OCI-LY3 (cell line): Measurements from ENCODE around the gene WWC1.

Experiments
- H2AFZ ChIP-seq: fragments of 200-600, 300-600 bp; shearing (Covaris generic); 2 replicates; pipeline ENCODE4 v1.6.0; 2014; ENCODE audit warnings: antibody characterized with exemption, low read depth, low read length
- H3K27ac ChIP-seq: fragments of 200-600, 300-600 bp; sonication (generic); 2 replicates; pipeline ENCODE4 v1.5.1; 2014; ENCODE audit warnings: mild to moderate bottlenecking, low read length, moderate library complexity, mixed read lengths
- H3K27me3 ChIP-seq: fragments of 200-600, 300-600 bp; sonication (generic); 2 replicates; pipeline ENCODE4 v1.6.1; 2014; ENCODE audit warnings: low read depth, low read length, mixed read lengths
- H3K36me3 ChIP-seq: fragments of 200-600, 300-600 bp; sonication (generic); replicated peaks from 2 replicates; pipeline ENCODE3; 2014; ENCODE audit warnings: low read depth, low read length, mixed read lengths
- H3K4me1 ChIP-seq: fragments of 300-600, 200-600 bp; sonication (generic); 2 replicates; pipeline ENCODE4 v1.6.1; 2014; ENCODE audit warnings: low read length, mixed read lengths
- H3K4me2 ChIP-seq: fragments of 200-600, 300-600 bp; sonication (generic); 2 replicates; pipeline ENCODE4 v1.6.1; 2014; ENCODE audit warnings: low read length, mixed read lengths
- H3K4me3 ChIP-seq: fragments of 300-600, 200-600 bp; sonication (generic); 2 replicates; pipeline ENCODE4 v1.5.1; 2014; ENCODE audit warnings: antibody characterized with exemption, mild to moderate bottlenecking, low read length, moderate library complexity
- H3K79me2 ChIP-seq: fragments of 300-600, 200-600 bp; shearing (Covaris generic); 2 replicates; pipeline ENCODE4 v1.6.1; 2014; ENCODE audit warnings: mild to moderate bottlenecking, low read length, mixed read lengths
- H3K9ac ChIP-seq: fragments of 300-600, 200-600 bp; shearing (Covaris generic); 2 replicates; pipeline ENCODE4 v1.6.0; 2014; ENCODE audit warnings: mild to moderate bottlenecking, low read length, moderate library complexity
- H3K9me3 ChIP-seq: fragments of 200-600, 300-600 bp; shearing (Covaris generic); 2 replicates; pipeline ENCODE4 v1.6.1; 2014; ENCODE audit warnings: low read length, mixed read lengths; ENCODE audit not compliant: insufficient read depth
- H4K20me1 ChIP-seq: fragments of 200-600, 300-600 bp; sonication (generic); 2 replicates; pipeline ENCODE4 v1.6.1; 2016; ENCODE audit warnings: low read length, mixed read lengths; ENCODE audit not compliant: insufficient read depth
- EZH2phosphoT487 ChIP-seq: fragments of 200-600 bp; shearing (Covaris generic); IDR thresholded peaks from 2 replicates; pipeline ENCODE4 v1.6.1; 2018; ENCODE audit warnings: antibody characterized with exemption, mixed run types, low read depth
- TF ChIP-seq, protein P1 (sequence below): fragments of 200-600, 300-600 bp; sonication (generic); IDR thresholded peaks from 2 replicates; pipeline ENCODE4 v1.5.1; 2014; ENCODE audit warnings: antibody characterized with exemption, low read length, low read depth

Gene WWC1

DNA sequence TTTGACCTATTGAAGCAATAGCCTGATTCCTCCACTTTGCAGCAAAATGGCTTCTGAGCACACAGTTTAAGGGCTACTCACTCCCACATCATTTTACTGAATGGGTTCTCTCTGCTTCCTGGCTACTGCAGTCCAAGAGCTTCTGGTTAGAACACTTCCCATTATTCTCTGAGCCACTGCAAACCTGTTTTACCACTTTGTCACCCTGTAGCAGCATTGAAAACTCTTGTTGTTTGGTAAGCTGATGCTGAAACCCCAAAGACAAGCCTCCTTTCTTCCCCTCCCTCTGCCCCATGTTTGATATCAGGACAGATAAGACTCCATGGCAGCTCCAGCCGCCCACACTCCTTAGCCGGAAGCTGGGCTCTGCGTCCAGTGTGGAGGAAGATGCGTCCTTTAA is 110.4 kb downstream of the WWC1 start:
- Histone ChIP-seq H3K4me1 (no peaks in the 10 kb centered on the region), H3K27ac (no peak overlapping the region), H4K20me1 (no peaks in the 10 kb centered on the region), H2AFZ (no peak overlapping the region), H3K4me3 (no peak overlapping the region), H3K36me3 (no peaks in the 10 kb centered on the region), H3K27me3 (no peaks in the 10 kb centered on the region), H3K79me2 (no peaks in the 10 kb centered on the region), H3K4me2 (no peak overlapping the region), H3K9me3 (no peaks in the 10 kb centered on the region), H3K9ac (no peak overlapping the region)
- TF ChIP-seq EZH2phosphoT487 = no peak
- TF ChIP-seq, protein P1, sequence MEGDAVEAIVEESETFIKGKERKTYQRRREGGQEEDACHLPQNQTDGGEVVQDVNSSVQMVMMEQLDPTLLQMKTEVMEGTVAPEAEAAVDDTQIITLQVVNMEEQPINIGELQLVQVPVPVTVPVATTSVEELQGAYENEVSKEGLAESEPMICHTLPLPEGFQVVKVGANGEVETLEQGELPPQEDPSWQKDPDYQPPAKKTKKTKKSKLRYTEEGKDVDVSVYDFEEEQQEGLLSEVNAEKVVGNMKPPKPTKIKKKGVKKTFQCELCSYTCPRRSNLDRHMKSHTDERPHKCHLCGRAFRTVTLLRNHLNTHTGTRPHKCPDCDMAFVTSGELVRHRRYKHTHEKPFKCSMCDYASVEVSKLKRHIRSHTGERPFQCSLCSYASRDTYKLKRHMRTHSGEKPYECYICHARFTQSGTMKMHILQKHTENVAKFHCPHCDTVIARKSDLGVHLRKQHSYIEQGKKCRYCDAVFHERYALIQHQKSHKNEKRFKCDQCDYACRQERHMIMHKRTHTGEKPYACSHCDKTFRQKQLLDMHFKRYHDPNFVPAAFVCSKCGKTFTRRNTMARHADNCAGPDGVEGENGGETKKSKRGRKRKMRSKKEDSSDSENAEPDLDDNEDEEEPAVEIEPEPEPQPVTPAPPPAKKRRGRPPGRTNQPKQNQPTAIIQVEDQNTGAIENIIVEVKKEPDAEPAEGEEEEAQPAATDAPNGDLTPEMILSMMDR = no peak

DNA sequence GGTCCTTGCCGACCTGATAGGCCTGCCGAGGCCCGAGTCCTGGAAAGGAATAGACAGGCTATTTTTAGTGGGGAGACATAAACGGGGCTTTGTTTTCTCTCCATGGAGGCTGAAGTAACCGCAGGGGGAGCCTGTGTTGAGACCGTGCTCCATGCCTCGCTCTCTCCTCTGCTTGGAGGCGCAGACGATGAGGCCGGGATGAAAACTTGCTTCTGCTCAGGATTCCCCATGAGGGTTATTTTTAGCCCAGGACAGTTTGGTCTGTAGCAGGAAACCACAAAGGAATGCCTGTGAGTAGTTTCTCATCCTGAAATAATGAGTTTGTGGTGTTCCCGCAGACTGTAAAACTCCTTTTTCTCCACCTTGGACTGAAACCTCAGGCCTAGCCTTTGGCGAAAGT is 112.9 kb downstream of the WWC1 start:
- Histone ChIP-seq H3K4me2 (no peak overlapping the region), H3K4me3 (no peak overlapping the region), H3K36me3 (no peaks in the 10 kb centered on the region), H3K27ac (no peak overlapping the region), H3K9me3 (no peaks in the 10 kb centered on the region), H3K27me3 (no peaks in the 10 kb centered on the region), H4K20me1 (no peaks in the 10 kb centered on the region), H3K4me1 (no peaks in the 10 kb centered on the region), H2AFZ (no peak overlapping the region), H3K9ac (no peak overlapping the region), H3K79me2 (no peaks in the 10 kb centered on the region)
- TF ChIP-seq, protein P1 = no peak
- TF ChIP-seq EZH2phosphoT487 = no peak

DNA sequence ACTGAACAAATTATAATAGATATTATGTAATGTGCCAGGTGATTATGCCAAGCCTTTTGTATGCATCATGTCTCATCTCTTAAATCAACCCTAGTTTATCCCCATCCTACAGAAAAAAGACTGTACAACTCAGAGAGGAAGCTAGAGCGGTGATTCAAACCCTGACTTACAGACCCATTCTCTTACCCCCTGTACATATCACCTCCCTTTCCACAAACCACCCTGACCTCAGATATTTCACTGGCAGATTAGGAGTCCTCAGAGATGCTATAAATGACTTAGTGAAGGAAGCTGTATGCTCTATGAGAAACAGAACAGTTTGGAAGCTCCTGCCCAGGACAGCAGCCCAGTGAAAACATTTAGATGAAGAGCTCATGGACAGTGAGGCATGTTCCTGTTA is 115.8 kb downstream of the WWC1 start:
- no peaks in the 10 kb centered on the region for H4K20me1 ChIP-seq
- H3K4me2 ChIP-seq = no peak overlapping the region
- no peak overlapping the region for H3K9ac ChIP-seq
- no peaks in the 10 kb centered on the region for H3K36me3 ChIP-seq
- H2AFZ ChIP-seq = no peak overlapping the region
- H3K27me3 ChIP-seq = no peaks in the 10 kb centered on the region
- no peaks in the 10 kb centered on the region for H3K79me2 ChIP-seq
- H3K4me1 ChIP-seq = peaks cover 7% of the 10 kb centered on the region
- TF ChIP-seq EZH2phosphoT487 = no peak
- TF ChIP-seq, protein P1 = no peak
- no peak overlapping the region for H3K4me3 ChIP-seq
- H3K27ac ChIP-seq = no peak overlapping the region
- H3K9me3 ChIP-seq = no peaks in the 10 kb centered on the region

DNA sequence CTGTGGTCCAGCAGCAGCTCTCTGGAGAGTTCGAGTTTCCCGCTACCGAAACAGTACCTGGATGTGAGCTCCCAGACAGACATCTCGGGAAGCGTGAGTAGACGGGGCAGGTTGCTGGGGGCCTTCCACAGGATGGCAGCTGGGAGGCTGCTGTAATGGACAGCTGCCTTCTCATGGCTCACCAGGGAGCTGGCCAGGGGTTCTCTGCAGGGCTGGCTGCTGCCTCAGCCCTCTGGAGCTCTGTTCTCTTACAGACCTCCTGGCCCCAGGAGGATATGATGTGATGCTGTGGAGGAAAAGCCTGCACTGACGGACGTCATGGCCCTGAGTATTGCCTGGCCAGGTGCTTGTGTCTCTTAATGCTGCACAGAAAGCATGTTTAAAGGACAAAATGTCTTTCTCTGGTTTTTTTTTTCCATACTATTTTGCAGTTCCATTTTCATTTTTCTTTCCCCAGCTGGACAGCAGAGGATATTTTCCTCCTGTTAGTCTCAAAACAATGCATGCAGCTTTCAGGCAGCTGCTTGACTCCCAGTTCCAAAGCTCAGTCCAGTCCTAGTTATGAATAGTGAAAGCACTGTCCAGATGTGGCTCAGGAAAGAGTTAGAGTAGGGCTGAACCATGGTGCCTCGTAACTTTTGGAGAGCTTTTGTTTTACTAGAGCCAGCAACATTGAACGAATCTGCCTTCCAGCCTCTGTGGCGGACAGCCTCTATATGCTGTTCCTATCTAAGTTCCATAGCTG is 117.3 kb downstream of the WWC1 start:
- Histone ChIP-seq H2AFZ (no peak overlapping the region), H4K20me1 (no peaks in the 10 kb centered on the region), H3K27me3 (no peaks in the 10 kb centered on the region), H3K4me1 (peaks cover 7% of the 10 kb centered on the region), H3K79me2 (no peaks in the 10 kb centered on the region), H3K9ac (no peak overlapping the region), H3K4me2 (no peak overlapping the region), H3K36me3 (no peaks in the 10 kb centered on the region), H3K27ac (no peak overlapping the region), H3K4me3 (no peak overlapping the region), H3K9me3 (no peaks in the 10 kb centered on the region)
- TF ChIP-seq, protein P1 = no peak
- no peak for TF ChIP-seq EZH2phosphoT487
